DMS114 treated with DMSO at 0.1 percent for 48 hours (cell line): ENCODE data around the gene SLC34A1.

ENCODE experiments used
- DNase-seq: peaks from one replicate; lab custom pipeline; 2025; ENCODE audit not compliant: unreplicated experiment; lab: John Stamatoyannopoulos, UW

Gene SLC34A1

DNA sequence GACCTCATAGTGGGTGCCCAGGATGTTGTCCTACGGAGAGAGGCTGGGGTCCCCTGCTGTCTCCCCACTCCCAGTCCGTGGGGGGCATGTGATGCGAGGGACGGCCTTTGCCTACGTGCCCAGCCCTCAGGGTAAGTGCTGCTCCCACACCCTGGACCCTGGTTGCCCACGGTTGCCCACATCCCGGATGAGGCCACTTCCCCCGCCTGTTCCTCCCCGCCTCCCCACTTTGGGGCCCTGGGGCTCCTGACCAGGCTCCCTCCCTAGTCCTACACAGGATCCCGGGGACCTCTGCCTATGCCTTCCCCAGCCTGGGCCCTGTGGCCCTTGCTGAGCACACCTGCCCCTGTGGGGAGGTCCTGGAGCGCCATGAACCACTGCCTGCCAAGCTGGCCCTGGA, 1.5 kb downstream of the SLC34A1 start:
- no peak for DNase-seq

DNA sequence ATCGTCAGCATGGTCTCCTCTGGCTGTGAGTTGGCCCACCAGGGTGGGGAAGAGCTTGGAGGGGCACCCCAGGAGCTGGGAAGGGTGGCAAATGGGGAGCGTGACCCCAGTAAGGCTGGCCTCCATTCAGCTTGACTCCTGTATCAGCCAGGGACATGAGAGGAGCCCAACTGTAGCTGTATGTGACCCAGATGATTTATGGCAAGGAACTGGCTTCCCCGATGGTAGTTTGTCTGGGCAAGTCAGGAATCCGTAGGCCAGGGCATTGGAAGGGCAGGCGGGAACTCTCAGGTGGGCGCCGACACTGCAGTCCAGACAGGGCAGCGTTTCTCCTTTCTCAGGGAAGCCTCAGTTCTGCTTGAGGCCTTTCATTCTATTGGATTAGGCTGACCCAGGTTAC, 2.3 kb downstream of the SLC34A1 start:
- no peak for DNase-seq

- DNase-seq = no peak
Measured at GRCh38 chr5:177387405-177387804, 3.2 kb downstream of the SLC34A1 start.

GRCh38 chr5:177388521-177389052, 4.4 kb downstream of the SLC34A1 start:
- no peak for DNase-seq

DNA sequence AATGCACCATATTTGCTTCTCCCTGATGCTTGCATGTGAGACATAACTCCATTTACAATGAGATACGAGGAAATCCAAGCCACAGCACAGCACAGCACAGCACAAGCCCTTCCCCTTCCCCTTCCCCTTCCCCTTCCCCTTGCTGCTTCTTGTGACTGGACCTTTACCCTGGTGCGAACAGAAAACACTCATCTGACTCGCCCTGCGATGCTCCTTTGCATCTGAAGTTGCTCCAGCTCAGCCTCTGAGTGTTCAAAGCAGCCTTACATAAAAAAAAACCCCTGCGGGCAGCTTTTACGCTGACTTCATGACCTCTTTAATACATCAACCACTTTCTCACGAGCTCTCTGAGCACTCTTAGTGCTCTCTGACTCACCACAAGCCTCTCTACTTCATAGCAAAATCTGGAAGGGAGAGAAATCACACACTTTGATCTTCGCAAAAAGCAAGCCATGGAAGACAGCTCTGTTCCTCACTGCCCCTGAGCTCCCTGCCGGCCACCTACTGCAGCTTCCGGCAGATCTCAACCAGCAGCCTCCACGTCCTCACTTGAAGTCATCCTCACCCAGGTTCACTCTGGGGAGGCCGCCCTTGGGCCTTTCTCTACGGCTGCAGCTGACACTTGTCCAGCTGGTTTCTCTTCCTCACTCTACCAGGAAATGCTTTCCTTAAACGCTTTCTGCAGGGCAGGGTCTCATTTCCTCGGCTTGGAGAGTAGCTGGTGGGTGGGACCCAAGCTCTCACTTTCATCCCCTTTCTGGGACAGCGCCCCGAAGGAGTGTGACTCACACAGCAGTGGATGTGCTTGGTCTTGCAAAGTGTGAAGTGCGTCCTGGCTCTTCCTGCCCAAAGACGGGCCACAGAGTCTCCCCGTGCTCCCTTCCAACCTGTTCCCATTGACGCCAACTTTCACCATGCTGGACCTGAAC, 5.3 kb downstream of the SLC34A1 start:
- no peak for DNase-seq

GRCh38 chr5:177390363-177391300, 6.4 kb downstream of the SLC34A1 start:
- peak; percentile 71 for DNase-seq

GRCh38 chr5:177392765-177393164, 8.5 kb downstream of the SLC34A1 start:
- DNase-seq = no peak

DNA sequence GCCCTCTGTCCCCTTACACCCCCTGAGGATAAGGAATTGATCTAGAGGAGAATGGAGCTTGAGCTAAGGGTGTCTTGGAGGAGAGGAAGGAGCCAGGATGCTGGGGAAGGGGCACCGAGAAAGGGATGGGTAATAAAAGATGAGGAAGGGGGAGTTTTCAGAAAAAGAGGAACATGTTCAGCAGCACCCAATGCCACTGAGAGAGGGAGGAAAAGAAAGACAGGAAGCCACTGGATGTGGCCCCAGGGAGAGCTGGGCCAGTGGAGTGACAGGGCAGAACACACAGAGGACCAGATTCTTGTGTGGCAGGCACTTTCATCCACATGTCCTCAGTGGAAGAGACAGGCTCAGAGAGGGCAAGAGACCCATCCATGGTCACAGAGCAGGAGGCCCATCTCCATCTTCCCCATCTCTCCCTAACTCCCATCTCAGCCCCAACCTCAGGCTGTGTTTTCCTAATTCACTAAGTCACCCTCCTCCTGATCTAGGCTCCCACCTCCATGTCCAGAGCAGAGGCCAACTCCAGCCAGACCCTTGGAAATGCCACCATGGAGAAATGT, 9.1 kb downstream of the SLC34A1 start:
- DNase-seq = no peak

DNA sequence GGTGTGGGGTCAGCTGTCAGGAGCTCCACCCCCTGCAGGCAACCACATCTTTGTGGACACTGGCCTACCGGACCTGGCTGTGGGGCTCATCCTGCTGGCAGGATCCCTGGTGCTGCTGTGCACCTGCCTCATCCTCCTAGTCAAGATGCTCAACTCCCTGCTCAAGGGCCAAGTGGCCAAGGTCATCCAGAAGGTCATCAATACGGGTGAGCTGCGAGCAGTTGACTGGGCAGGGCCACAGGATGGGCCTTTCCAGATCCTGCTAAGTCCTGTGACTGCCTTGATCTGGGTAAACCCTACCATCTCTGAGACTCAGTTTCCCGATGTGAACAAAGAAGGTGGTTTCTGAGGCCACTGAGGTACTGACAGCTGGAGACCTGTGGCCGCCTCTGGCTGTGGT, 9.8 kb downstream of the SLC34A1 start:
- no peak for DNase-seq

- DNase-seq = no peak
Measured at GRCh38 chr5:177396078-177396477, 11.8 kb downstream of the SLC34A1 start.

DNA sequence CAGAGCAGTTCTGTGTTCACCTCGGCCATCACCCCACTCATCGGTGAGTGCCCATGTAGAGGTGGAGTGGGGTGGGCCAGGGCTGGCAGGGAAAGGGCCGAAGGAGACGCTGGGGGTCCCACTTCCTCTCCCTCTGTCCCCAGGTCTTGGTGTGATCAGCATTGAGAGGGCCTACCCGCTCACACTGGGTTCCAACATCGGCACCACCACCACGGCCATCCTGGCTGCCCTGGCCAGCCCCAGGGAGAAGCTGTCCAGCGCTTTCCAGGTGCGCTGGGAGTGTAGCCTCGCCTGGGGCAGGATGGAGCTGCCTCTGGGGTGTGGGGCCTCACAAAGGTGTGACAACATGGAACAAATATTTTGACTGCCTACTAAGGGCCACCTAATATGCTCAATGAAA, 12.6 kb downstream of the SLC34A1 start:
- DNase-seq = no peak

DNA sequence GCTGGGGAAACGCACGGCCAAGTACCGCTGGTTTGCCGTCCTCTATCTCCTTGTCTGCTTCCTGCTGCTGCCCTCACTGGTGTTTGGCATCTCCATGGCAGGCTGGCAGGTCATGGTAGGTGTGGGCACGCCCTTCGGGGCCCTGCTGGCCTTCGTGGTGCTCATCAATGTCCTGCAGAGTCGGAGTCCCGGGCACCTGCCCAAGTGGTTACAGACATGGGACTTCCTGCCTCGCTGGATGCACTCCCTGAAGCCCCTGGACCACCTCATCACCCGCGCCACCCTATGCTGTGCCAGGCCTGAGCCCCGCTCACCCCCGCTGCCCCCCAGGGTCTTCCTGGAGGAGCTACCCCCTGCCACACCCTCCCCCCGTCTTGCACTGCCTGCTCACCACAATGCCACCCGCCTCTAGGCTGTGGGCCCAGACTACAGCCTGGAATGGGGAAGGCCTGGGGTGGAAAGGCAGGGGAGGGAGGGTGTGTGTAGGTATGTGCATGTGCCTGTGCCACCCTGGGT, 13.7 kb downstream of the SLC34A1 start:
- DNase-seq = no peak

DNA sequence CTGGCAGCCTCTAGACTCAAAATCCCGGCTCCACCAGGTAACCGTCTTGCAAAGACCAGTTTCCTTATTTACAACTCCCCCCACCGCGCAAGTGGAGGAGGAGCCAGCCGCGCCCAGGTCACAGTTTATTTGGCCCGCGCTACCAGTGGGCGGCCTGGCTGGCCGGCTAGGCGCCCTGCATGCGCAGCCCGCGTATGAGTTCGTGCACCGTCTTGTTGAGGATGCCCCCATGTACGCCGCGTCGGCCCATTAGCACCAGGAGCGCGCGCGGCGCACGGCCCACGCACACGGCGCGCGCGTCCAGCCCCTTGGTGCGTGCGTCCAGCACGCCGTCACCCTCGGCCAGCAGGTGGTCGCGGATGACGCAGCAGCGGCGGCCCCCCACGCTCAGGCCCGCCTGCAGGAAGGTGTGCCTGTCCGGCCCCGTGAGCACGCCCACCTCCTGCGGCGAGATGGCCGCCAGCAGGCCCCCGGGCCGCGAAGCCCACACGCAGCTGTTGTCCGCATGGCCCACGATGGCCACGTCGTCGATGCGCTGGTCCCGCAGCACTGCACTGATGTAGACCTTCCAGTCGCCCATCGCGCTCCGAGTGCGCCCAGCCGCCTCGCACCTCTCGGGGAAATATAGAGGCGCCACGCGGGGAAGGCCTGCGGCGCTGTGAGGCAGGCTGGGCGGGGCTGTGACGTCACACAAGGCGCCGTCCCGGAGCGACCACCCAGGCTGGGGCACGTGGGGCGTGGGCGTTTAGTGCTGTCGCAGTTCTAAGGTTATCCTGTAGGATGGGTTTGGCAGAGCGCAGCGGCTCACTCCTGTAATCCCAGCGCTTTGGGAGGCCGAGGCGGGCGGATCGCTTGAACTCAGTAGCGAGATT, 16.0 kb downstream of the SLC34A1 start, which contains the start of gene PFN3:
Gene PFN3, minus strand, starts transcription at position 665 of the 872 bp plus-strand sequence. Its CDS starts 85 bp downstream, at position 580.
- no peak for DNase-seq

- DNase-seq = peak; percentile 23
Measured at GRCh38 chr5:177402271-177403043, 18.2 kb downstream of the SLC34A1 start.

GRCh38 chr5:177403102-177403791, 19.0 kb downstream of the SLC34A1 start:
- DNase-seq = no peak

GRCh38 chr5:177403792-177404640, 19.8 kb downstream of the SLC34A1 start:
- DNase-seq = peak; percentile 40

DNA sequence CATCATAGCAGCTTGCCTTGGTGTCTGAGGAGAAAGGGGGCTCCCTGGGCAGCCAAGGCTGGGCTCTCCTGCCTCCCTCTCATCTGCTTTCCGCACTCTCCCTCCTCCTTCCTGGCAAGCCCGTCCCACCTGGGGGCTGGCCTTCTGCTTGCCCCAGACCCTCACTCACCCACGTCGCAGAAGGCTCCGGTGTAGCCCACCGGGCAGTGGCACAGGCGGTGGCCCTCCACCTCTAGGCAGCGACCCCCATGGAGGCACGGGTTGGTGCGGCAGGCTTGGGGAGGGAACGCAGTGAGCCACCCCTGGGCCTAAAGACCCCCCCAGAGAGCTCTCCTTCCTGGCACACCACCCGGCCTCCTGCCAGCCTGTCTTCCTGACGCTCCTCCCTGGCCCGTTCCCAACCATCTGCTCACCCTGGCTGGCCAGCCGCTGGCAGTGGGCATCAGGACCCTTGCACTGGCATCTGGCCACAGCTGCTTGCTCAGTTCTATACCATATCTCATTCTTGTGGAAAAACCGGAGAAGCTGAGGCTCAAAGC, 20.5 kb downstream of the SLC34A1 start:
- DNase-seq = no peak
